Nephron progenitor cell (in vitro differentiated cells): ENCODE data around the gene HAPLN2.

Experiments
- DNase-seq: peaks from one replicate; pipeline ENCODE4 v3.0.0; 2021
- H3K27ac Mint-ChIP-seq: 2 replicates; pipeline ENCODE4 v1.8.0; 2021; ENCODE audit warnings: mild to moderate bottlenecking, moderate library complexity, mixed read lengths
- H3K27me3 Mint-ChIP-seq: 2 replicates; pipeline ENCODE4 v1.8.0; 2021; ENCODE audit warnings: mild to moderate bottlenecking, low read depth, mixed read lengths; ENCODE audit not compliant: poor library complexity
- H3K36me3 Mint-ChIP-seq: 2 replicates; pipeline ENCODE4 v1.8.0; 2021; ENCODE audit warnings: low read depth, mixed read lengths
- H3K4me1 Mint-ChIP-seq: 2 replicates; pipeline ENCODE4 v1.8.0; 2021; ENCODE audit warnings: mixed read lengths
- H3K4me3 Mint-ChIP-seq: 2 replicates; pipeline ENCODE4 v1.8.0; 2021; ENCODE audit warnings: mild to moderate bottlenecking, moderate library complexity, mixed read lengths
- H3K9me3 Mint-ChIP-seq: 2 replicates; pipeline ENCODE4 v1.8.0; 2021; ENCODE audit warnings: mild to moderate bottlenecking, moderate library complexity, mixed read lengths
- TF ChIP-seq, protein P1 (sequence below): fragments of 200-600 bp; sonication (generic); IDR thresholded peaks from 2 replicates; pipeline ENCODE4 v1.5.0; 2021; ENCODE audit warnings: antibody characterized with exemption

Gene HAPLN2

DNA sequence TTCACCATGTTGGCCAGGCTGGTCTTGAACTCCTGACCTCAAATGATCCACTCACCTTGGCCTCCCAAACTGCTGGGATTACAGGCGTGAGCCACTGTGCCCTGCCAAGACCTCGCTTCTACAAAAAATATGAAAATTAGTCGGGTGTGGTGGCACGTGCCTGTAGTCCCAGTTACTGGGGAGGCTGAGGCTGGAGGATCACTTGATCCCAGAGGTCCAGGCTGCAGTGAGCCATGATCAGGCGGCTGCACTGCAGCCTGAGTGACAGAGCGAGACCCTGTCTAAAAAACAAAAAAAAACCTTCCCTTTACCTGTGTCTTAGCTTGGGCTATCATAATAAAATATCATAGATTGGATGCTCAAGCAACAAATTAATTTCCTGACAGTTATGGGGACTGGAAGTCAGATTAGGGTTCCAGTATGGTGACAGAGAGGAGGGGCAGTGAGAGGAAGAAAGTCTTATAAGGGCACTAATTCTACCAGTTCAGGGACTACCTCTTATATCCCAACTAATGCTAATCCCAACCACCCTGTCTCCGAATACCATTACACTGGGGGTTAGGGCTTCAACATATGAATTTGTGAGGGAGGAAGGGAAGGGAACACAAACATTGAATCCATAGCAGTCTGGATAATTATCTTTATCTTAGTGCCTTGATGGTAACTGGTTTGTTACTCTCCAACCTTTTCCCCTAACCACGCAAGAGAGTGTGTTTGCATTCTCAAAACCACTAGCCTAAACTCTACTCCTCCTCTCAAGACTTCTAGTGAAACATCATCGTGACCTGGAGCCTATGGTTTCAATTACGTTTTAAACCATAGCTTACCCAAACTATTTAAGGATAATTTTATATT, 28.7 kb upstream of the HAPLN2 start:
- peaks cover 18% of the 10 kb centered on the region for H3K27me3 Mint-ChIP-seq
- H3K4me1 Mint-ChIP-seq: peaks cover 23% of the 10 kb centered on the region
- TF ChIP-seq, protein P1, sequence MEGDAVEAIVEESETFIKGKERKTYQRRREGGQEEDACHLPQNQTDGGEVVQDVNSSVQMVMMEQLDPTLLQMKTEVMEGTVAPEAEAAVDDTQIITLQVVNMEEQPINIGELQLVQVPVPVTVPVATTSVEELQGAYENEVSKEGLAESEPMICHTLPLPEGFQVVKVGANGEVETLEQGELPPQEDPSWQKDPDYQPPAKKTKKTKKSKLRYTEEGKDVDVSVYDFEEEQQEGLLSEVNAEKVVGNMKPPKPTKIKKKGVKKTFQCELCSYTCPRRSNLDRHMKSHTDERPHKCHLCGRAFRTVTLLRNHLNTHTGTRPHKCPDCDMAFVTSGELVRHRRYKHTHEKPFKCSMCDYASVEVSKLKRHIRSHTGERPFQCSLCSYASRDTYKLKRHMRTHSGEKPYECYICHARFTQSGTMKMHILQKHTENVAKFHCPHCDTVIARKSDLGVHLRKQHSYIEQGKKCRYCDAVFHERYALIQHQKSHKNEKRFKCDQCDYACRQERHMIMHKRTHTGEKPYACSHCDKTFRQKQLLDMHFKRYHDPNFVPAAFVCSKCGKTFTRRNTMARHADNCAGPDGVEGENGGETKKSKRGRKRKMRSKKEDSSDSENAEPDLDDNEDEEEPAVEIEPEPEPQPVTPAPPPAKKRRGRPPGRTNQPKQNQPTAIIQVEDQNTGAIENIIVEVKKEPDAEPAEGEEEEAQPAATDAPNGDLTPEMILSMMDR: no peak
- H3K36me3 Mint-ChIP-seq: peaks cover 14% of the 10 kb centered on the region
- no peak for DNase-seq
- no peak overlapping the region for H3K27ac Mint-ChIP-seq
- H3K4me3 Mint-ChIP-seq: peak overlapping the region; percentile 88
- H3K9me3 Mint-ChIP-seq: no peaks in the 10 kb centered on the region

DNA sequence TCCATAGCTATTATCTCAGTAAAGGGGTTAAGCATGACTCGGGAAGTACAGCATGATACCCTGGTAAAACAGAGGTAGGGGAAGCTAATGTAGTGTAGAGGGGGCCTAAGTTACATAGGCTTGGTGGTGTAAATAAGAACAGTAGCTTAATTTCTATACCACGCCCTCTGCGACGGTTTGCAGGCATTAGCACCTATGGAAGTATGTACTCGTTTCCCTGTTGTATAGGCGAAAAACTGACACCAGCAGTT, 28.1 kb upstream of the HAPLN2 start:
- no peak for DNase-seq

DNA sequence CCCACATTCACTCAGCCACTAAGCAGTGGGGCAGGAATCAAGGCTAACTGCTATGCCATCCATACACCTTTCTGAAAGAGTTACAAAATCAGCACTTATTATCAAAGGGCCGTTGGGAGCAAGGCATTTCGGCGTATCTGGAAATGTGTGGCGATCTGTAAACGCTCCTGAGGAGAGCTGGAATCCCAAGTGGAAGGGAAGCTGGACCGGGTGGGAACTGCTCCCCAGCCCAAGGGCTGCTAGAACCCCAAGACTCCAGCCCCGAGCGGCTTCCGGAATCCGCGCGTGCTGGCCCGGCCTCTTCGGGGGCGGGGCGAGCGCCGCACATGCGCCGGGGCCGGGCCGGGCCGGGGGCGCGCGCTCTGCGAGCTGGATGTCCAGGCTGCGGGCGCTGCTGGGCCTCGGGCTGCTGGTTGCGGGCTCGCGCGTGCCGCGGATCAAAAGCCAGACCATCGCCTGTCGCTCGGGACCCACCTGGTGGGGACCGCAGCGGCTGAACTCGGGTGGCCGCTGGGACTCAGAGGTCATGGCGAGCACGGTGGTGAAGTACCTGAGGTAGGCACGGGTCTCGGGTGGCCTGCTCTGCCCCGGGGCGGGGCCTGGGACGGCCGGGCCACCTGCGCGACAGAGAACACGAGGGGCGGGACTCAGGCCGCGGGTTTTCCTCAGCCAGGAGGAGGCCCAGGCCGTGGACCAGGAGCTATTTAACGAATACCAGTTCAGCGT, 27.6 kb upstream of the HAPLN2 start, which contains the start of gene NAXE:
Gene NAXE (plus strand): TSS at position 345 of the 726 bp plus-strand sequence. CDS start 29 bp downstream, at position 374.
- DNase-seq: peak; percentile 85
- peaks cover 22% of the 10 kb centered on the region for H3K36me3 Mint-ChIP-seq
- H3K27me3 Mint-ChIP-seq: peaks cover 15% of the 10 kb centered on the region
- H3K4me3 Mint-ChIP-seq: peak within 1 kb of the TSS; percentile 88
- peak within 1 kb of the TSS; percentile 83 for H3K27ac Mint-ChIP-seq
- TF ChIP-seq, protein P1: no peak
- H3K4me1 Mint-ChIP-seq: peaks cover 17% of the 10 kb centered on the region
- no peaks in the 10 kb centered on the region for H3K9me3 Mint-ChIP-seq

More for the DNA sequence above, 28.1 kb upstream of the HAPLN2 start:
- Mint-ChIP-seq H3K27ac (peak overlapping the region; percentile 83), H3K4me3 (peak overlapping the region; percentile 88), H3K9me3 (no peaks in the 10 kb centered on the region), H3K36me3 (peaks cover 19% of the 10 kb centered on the region), H3K27me3 (peaks cover 15% of the 10 kb centered on the region), H3K4me1 (peaks cover 18% of the 10 kb centered on the region)
- TF ChIP-seq, protein P1: no peak

DNA sequence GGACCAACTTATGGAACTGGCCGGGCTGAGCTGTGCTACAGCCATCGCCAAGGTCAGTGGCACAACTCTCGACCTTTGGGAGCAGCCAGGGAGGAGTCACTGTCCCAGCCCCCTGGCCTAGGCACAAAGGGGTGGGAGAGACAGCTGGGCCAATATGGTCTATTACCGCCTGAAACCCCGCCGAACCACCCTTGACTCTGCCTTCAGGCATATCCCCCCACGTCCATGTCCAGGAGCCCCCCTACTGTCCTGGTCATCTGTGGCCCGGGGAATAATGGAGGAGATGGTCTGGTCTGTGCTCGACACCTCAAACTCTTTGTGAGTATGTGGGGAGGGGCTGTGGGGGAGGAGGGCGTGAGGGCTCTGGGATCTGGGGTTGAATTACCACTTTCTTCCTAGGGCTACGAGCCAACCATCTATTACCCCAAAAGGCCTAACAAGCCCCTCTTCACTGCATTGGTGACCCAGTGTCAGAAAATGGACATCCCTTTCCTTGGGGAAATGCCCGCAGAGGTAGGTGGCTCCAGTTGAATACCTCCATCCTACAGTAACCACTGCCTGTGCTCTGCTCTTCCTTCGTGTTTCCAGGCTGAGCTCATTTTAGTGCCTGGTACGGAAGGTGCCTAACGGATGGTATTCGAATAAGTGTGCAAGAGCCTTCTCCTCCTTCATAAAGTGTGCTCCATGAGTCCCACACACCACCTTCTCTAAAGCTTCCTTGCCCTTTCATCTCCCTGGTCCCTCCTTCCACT, 26.9 kb upstream of the HAPLN2 start:
- H3K27me3 Mint-ChIP-seq: peaks cover 12% of the 10 kb centered on the region
- H3K36me3 Mint-ChIP-seq: peaks cover 30% of the 10 kb centered on the region
- DNase-seq: no peak
- H3K4me3 Mint-ChIP-seq: peak overlapping the region; percentile 79
- peaks cover 17% of the 10 kb centered on the region for H3K4me1 Mint-ChIP-seq
- TF ChIP-seq, protein P1: no peak
- no peaks in the 10 kb centered on the region for H3K9me3 Mint-ChIP-seq
- no peak overlapping the region for H3K27ac Mint-ChIP-seq

DNA sequence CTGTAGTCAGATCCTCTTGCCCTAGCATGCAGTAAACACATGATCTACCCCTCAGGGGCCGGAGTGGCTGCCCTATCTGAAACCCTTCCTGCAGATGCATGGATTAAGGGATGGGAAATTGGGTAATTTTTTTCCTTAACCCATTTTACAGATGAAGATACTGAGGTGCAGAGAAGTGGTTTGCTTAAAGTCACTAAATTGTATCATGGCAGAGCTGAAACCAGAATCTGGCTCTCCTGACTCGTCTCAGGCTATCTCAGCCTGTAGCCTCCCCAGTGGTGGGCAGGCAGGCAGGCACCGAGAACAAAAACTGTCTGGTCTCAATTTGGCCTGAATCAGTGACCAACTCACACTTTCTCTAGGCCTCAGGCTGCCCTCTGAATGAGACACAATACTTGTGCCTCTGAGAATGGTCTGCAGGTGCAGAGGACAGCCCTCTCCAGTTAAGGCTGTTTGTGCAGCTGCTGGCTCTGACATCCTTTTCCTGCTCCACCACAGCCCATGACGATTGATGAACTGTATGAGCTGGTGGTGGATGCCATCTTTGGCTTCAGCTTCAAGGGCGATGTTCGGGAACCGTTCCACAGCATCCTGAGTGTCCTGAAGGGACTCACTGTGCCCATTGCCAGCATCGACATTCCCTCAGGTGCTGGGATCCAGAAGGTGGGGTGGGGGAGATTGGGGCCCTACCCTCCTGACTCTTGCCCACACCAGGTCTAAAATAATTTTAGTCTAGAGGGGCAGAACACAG, 26.1 kb upstream of the HAPLN2 start:
- Mint-ChIP-seq H3K27me3 (peaks cover 7% of the 10 kb centered on the region), H3K4me3 (peak overlapping the region; percentile 79)

More for the DNA sequence above, 26.1 kb upstream of the HAPLN2 start:
- peaks cover 30% of the 10 kb centered on the region for H3K36me3 Mint-ChIP-seq
- no peak for DNase-seq
- TF ChIP-seq, protein P1: no peak
- H3K4me1 Mint-ChIP-seq: peaks cover 17% of the 10 kb centered on the region
- H3K9me3 Mint-ChIP-seq: no peaks in the 10 kb centered on the region
- no peak overlapping the region for H3K27ac Mint-ChIP-seq
